DND-41 (cell line): ENCODE measurements around the gene FHOD3.

Experiments used
- ATAC-seq: fragments of 200-7000 bp; cut with Tn5 transposase; 3 replicates; pipeline ENCODE4 v1.9.1; 2021; ENCODE audit warnings: low read depth; ENCODE audit not compliant: insufficient read depth
- DNase-seq: peaks from one replicate; pipeline ENCODE4 v3.0.0-alpha.2; 2020
- H2AFZ ChIP-seq: 2 replicates; pipeline ENCODE4 v1.6.0; 2012; ENCODE audit warnings: low read depth, low read length
- H3K27ac ChIP-seq: 2 replicates; pipeline ENCODE4 v1.5.1; 2012; ENCODE audit warnings: low read length, inconsistent platforms
- H3K27me3 ChIP-seq: fragments of 200-600 bp; sonication (generic); 2 replicates; pipeline ENCODE4 v1.6.0; 2012; ENCODE audit warnings: low read length, mild to moderate bottlenecking, inconsistent platforms; ENCODE audit not compliant: insufficient read depth, poor library complexity
- H3K36me3 ChIP-seq: 2 replicates; pipeline ENCODE4 v1.5.1; 2012; ENCODE audit warnings: low read length, inconsistent platforms; ENCODE audit not compliant: insufficient read depth
- H3K4me1 ChIP-seq: 2 replicates; pipeline ENCODE4 v1.5.1; 2012; ENCODE audit warnings: mild to moderate bottlenecking, low read length; ENCODE audit not compliant: insufficient read depth
- H3K4me2 ChIP-seq: 2 replicates; pipeline ENCODE4 v1.6.0; 2012; ENCODE audit warnings: mild to moderate bottlenecking, moderate library complexity, low read length, inconsistent platforms; ENCODE audit not compliant: insufficient read depth
- H3K4me3 ChIP-seq, 2 experiments: fragments of 200-600 bp in 1 of 2; shearing (Covaris generic) in 1 of 2; 2 replicates each; pipeline ENCODE4 v1.5.1; 2012 to 2016; ENCODE audit warnings: inconsistent platforms in 2 of 2, low read length in 2 of 2, mild to moderate bottlenecking in 2 of 2, low read depth in 1 of 2, moderate library complexity in 1 of 2
- H3K79me2 ChIP-seq: 2 replicates; pipeline ENCODE4 v1.6.0; 2012; ENCODE audit warnings: low read length, inconsistent platforms; ENCODE audit not compliant: insufficient read depth
- H3K9ac ChIP-seq: 2 replicates; pipeline ENCODE4 v1.6.0; 2012; ENCODE audit warnings: low read depth, mild to moderate bottlenecking, inconsistent platforms, low read length, moderate library complexity
- H3K9me3 ChIP-seq: 2 replicates; pipeline ENCODE4 v1.5.1; 2012; ENCODE audit warnings: low read length, moderate library complexity, mild to moderate bottlenecking, inconsistent platforms; ENCODE audit not compliant: insufficient read depth, severe bottlenecking
- H4K20me1 ChIP-seq: 2 replicates; pipeline ENCODE4 v1.6.0; 2012; ENCODE audit warnings: low read length; ENCODE audit not compliant: insufficient read depth
- CTCF ChIP-seq: IDR thresholded peaks from 2 replicates; pipeline ENCODE4 v1.5.1; 2012; ENCODE audit warnings: borderline replicate concordance, low read length, moderate library complexity, mild to moderate bottlenecking; ENCODE audit not compliant: poor library complexity, severe bottlenecking; ENCODE audit errors: extremely low read depth
- EZH2 ChIP-seq: IDR thresholded peaks from 3 replicates; pipeline ENCODE4 v1.6.1; 2012; ENCODE audit warnings: borderline replicate concordance, low read depth, mild to moderate bottlenecking, moderate library complexity, low read length, inconsistent platforms; ENCODE audit not compliant: severe bottlenecking

The FHOD3 gene

GRCh38 chr18:36402765-36403396, 105.4 kb downstream of the FHOD3 start:
- no peak overlapping the region for H3K4me2 ChIP-seq
- H4K20me1 ChIP-seq, result no peaks in the 10 kb centered on the region
- H3K27ac ChIP-seq, result no peak overlapping the region
- no peaks in the 10 kb centered on the region for H3K79me2 ChIP-seq
- no peak overlapping the region for H2AFZ ChIP-seq
- peak; percentile 48; the same call in 1 of the 3 replicates for ATAC-seq
- H3K9ac ChIP-seq, result no peak overlapping the region
- H3K9me3 ChIP-seq, result no peaks in the 10 kb centered on the region
- DNase-seq, result no peak
- TF ChIP-seq CTCF (no peak), EZH2 (no peak)
- no peaks in the 10 kb centered on the region for H3K36me3 ChIP-seq
- no peaks in the 10 kb centered on the region for H3K4me1 ChIP-seq
- no peaks in the 10 kb centered on the region for H3K27me3 ChIP-seq
- no peak overlapping the region for H3K4me3 ChIP-seq

GRCh38 chr18:36403896-36404820, 106.6 kb downstream of the FHOD3 start:
- no peak for DNase-seq
- no peak overlapping the region for H3K9ac ChIP-seq
- H3K36me3 ChIP-seq, result no peaks in the 10 kb centered on the region
- no peaks in the 10 kb centered on the region for H4K20me1 ChIP-seq
- no peak overlapping the region for H3K4me3 ChIP-seq
- H3K4me1 ChIP-seq, result no peaks in the 10 kb centered on the region
- no peaks in the 10 kb centered on the region for H3K27me3 ChIP-seq
- no peak for ATAC-seq
- no peaks in the 10 kb centered on the region for H3K79me2 ChIP-seq
- no peaks in the 10 kb centered on the region for H3K9me3 ChIP-seq
- H3K27ac ChIP-seq, result no peak overlapping the region
- no peak overlapping the region for H2AFZ ChIP-seq
- H3K4me2 ChIP-seq, result no peak overlapping the region
- no peak for TF ChIP-seq EZH2
- TF ChIP-seq CTCF, result no peak

- no peak overlapping the region for H3K4me2 ChIP-seq
- TF ChIP-seq EZH2 (no peak), CTCF (no peak)
- H2AFZ ChIP-seq, result no peak overlapping the region
- no peak for DNase-seq
- no peaks in the 10 kb centered on the region for H4K20me1 ChIP-seq
- no peaks in the 10 kb centered on the region for H3K4me1 ChIP-seq
- H3K79me2 ChIP-seq, result no peaks in the 10 kb centered on the region
- H3K27ac ChIP-seq, result no peak overlapping the region
- no peak overlapping the region for H3K9ac ChIP-seq
- no peaks in the 10 kb centered on the region for H3K36me3 ChIP-seq
- no peaks in the 10 kb centered on the region for H3K9me3 ChIP-seq
- no peak overlapping the region for H3K4me3 ChIP-seq
- no peak for ATAC-seq
- no peaks in the 10 kb centered on the region for H3K27me3 ChIP-seq
These were observed 108.1 kb downstream of the FHOD3 start for GRCh38 chr18:36405611-36406010.
